Activated gamma-delta T cell treated with Interleukin-2 at 50 U/mL for 16 hours (primary cell): ENCODE data around the gene SCMH1.
A peak's percentile ranks its signal among the peaks of the same experiment; 100 is the strongest.

ENCODE experiments used
- DNase-seq: peaks from one replicate; pipeline ENCODE4 v3.0.0-alpha.2; 2020

SCMH1 gene

GRCh38 chr1:40987439-40988276 lies 254.4 kb downstream of the SCMH1 start:
- no peak for DNase-seq

- no peak for DNase-seq
Measured at GRCh38 chr1:40986956-40987355, 255.2 kb downstream of the SCMH1 start.

GRCh38 chr1:40986328-40986783 lies 255.8 kb downstream of the SCMH1 start:
- DNase-seq: no peak

GRCh38 chr1:40985875-40986274 lies 256.2 kb downstream of the SCMH1 start:
- no peak for DNase-seq

GRCh38 chr1:40985161-40985560 lies 256.9 kb downstream of the SCMH1 start:
- DNase-seq: no peak

- no peak for DNase-seq
Measured at GRCh38 chr1:40984531-40984930, 257.6 kb downstream of the SCMH1 start.

GRCh38 chr1:40984066-40984465 lies 258.0 kb downstream of the SCMH1 start:
- no peak for DNase-seq

- no peak for DNase-seq
Measured at GRCh38 chr1:40983286-40983685, 258.8 kb downstream of the SCMH1 start.

- no peak for DNase-seq
Measured at GRCh38 chr1:40982721-40983120, 259.4 kb downstream of the SCMH1 start.

GRCh38 chr1:40981691-40982448 lies 260.2 kb downstream of the SCMH1 start:
- DNase-seq: no peak

GRCh38 chr1:40980453-40981121 lies 261.5 kb downstream of the SCMH1 start:
- DNase-seq: peak; percentile 45

- no peak for DNase-seq
Measured at GRCh38 chr1:40980068-40980452, 262.0 kb downstream of the SCMH1 start.

- DNase-seq: peak; percentile 95
Measured at GRCh38 chr1:40979241-40980067, 262.7 kb downstream of the SCMH1 start, which contains the start of gene CTPS1. CTPS1 (plus strand) TSS chr1:40979696; CDS start chr1:40983291, 3,595 bp downstream.

- no peak for DNase-seq
Measured at GRCh38 chr1:40978886-40979240, 263.2 kb downstream of the SCMH1 start.

GRCh38 chr1:40977716-40978115 lies 264.4 kb downstream of the SCMH1 start:
- no peak for DNase-seq
